ELR (cell line): ENCODE data around the gene KISS1.
A peak's percentile ranks its signal among the peaks of the same experiment; 100 is the strongest.

Experiments
- DNase-seq: peaks from one replicate; pipeline ENCODE4 v3.0.0-alpha.2; 2015; ENCODE audit warnings: low read depth

The KISS1 gene

GRCh38 chr1:204217648-204218000, 21.3 kb upstream of the KISS1 start:
- no peak for DNase-seq

GRCh38 chr1:204216880-204217647, 20.8 kb upstream of the KISS1 start:
- DNase-seq = no peak

- peak; percentile 13 for DNase-seq
Observed at GRCh38 chr1:204216236-204216635, 19.9 kb upstream of the KISS1 start.

- peak; percentile 86 for DNase-seq
Observed at GRCh38 chr1:204213668-204214662, 17.7 kb upstream of the KISS1 start, which contains the start of gene GOLT1A. Gene GOLT1A (minus strand): TSS chr1:204213988. CDS start chr1:204213906, 82 bp downstream.

- no peak for DNase-seq
Observed at GRCh38 chr1:204212715-204213114, 16.4 kb upstream of the KISS1 start.

- DNase-seq = no peak
Observed at GRCh38 chr1:204211046-204211445, 14.8 kb upstream of the KISS1 start.

- DNase-seq = peak; percentile 60
Observed at GRCh38 chr1:204207136-204207616, 10.9 kb upstream of the KISS1 start.

GRCh38 chr1:204206121-204206520, 9.8 kb upstream of the KISS1 start:
- peak; percentile 68 for DNase-seq

- DNase-seq = peak; percentile 23
Observed at GRCh38 chr1:204205486-204205885, 9.2 kb upstream of the KISS1 start.

GRCh38 chr1:204204944-204205343, 8.7 kb upstream of the KISS1 start:
- DNase-seq = no peak

- no peak for DNase-seq
Observed at GRCh38 chr1:204203206-204203767, 7.0 kb upstream of the KISS1 start.

- DNase-seq = no peak
Observed at GRCh38 chr1:204202481-204202880, 6.2 kb upstream of the KISS1 start.

- no peak for DNase-seq
Observed at GRCh38 chr1:204201348-204202040, 5.2 kb upstream of the KISS1 start.

- DNase-seq = no peak
Observed at GRCh38 chr1:204199579-204199978, 3.3 kb upstream of the KISS1 start.

GRCh38 chr1:204198348-204199340, 2.4 kb upstream of the KISS1 start:
- peak; percentile 95 for DNase-seq

GRCh38 chr1:204197068-204197467, 777 bp upstream of the KISS1 start:
- DNase-seq = no peak

- no peak for DNase-seq
Observed at GRCh38 chr1:204194771-204195170, 1.5 kb downstream of the KISS1 start.

- no peak for DNase-seq
Observed at GRCh38 chr1:204194080-204194479, 2.2 kb downstream of the KISS1 start.

- DNase-seq = no peak
Observed at GRCh38 chr1:204192589-204193352, 3.5 kb downstream of the KISS1 start.

GRCh38 chr1:204192046-204192445, 4.2 kb downstream of the KISS1 start:
- DNase-seq = no peak
